Liver (tissue), 9 donors: ENCODE data around the gene CNIH3. TPM values are rescaled to one million over a fixed set of nuclear protein-coding genes. Genes with fewer than 3 reads are reported as not detected.

Experiments
- DNase-seq: peaks from one replicate; pipeline ENCODE4 v3.0.0-alpha.2; 2017; ENCODE audit warnings: low spot score
- H3K27ac ChIP-seq, 2 donors: one replicate each; pipeline ENCODE4 v1.7.0; 2013; ENCODE audit warnings: inconsistent platforms in 2 of 2, low read length in 2 of 2, control low read depth in 1 of 2, low read depth in 1 of 2, mild to moderate bottlenecking in 1 of 2
- H3K27me3 ChIP-seq, 4 donors: one replicate each; pipeline versions ENCODE4 v1.6.1 to v1.7.0; 2013; ENCODE audit warnings: low read length in 3 of 4, inconsistent platforms in 1 of 4, mild to moderate bottlenecking in 1 of 4, moderate library complexity in 1 of 4; ENCODE audit not compliant: control insufficient read depth in 4 of 4, insufficient read depth in 4 of 4
- H3K36me3 ChIP-seq, 4 donors: one replicate each; pipeline versions ENCODE4 v1.6.1 to v1.7.0; 2013; ENCODE audit warnings: low read length in 3 of 4, mild to moderate bottlenecking in 3 of 4, low read depth in 1 of 4, moderate library complexity in 1 of 4; ENCODE audit not compliant: control insufficient read depth in 4 of 4, insufficient read depth in 3 of 4
- H3K4me1 ChIP-seq, 4 donors: one replicate each; pipeline versions ENCODE4 v1.6.1 to v1.7.0; 2013; ENCODE audit warnings: low read length in 3 of 4, mild to moderate bottlenecking in 3 of 4, moderate library complexity in 1 of 4; ENCODE audit not compliant: control insufficient read depth in 4 of 4, insufficient read depth in 4 of 4
- H3K4me3 ChIP-seq, 3 donors: one replicate each; pipeline versions ENCODE4 v1.6.1 to v1.7.0; 2013; ENCODE audit warnings: low read length in 3 of 3, control low read depth in 1 of 3, low read depth in 1 of 3, mild to moderate bottlenecking in 1 of 3
- H3K9ac ChIP-seq, 2 donors: one replicate each; pipeline ENCODE4 v1.7.0; 2013; ENCODE audit warnings: low read length in 2 of 2, mild to moderate bottlenecking in 2 of 2, moderate library complexity in 2 of 2, control low read depth in 1 of 2, low read depth in 1 of 2
- H3K9me3 ChIP-seq, 4 donors: one replicate each; pipeline versions ENCODE4 v1.6.1 to v1.7.0; 2013; ENCODE audit warnings: low read length in 3 of 4; ENCODE audit not compliant: control insufficient read depth in 4 of 4
- CTCF ChIP-seq: fragments of 150-350 bp; IDR thresholded peaks from 2 replicates; pipeline ENCODE4 v1.5.1; 2017; ENCODE audit warnings: improper control_type of control experiment, low read depth, low read length; ENCODE audit not compliant: missing input control
- EGR1 ChIP-seq, 2 donors: IDR thresholded peaks; 2 replicates each; pipeline ENCODE4 v1.6.1; 2016 to 2018; ENCODE audit warnings: antibody characterized with exemption in 2 of 2, low read depth in 2 of 2
- FOXA1 ChIP-seq: IDR thresholded peaks from 2 replicates; pipeline ENCODE4 v1.6.1; 2016; ENCODE audit warnings: antibody characterized with exemption
- FOXA2 ChIP-seq: IDR thresholded peaks from 2 replicates; pipeline ENCODE4 v1.6.1; 2016; ENCODE audit warnings: antibody characterized with exemption
- HNF4G ChIP-seq: IDR thresholded peaks from 2 replicates; pipeline ENCODE4 v1.6.1; 2016; ENCODE audit warnings: antibody characterized with exemption
- MAX ChIP-seq: IDR thresholded peaks from 2 replicates; pipeline ENCODE4 v1.6.1; 2016; ENCODE audit warnings: antibody characterized with exemption
- RAD21 ChIP-seq, 2 donors: IDR thresholded peaks; 2 replicates each; pipeline ENCODE4 v1.6.1; 2016; ENCODE audit warnings: antibody characterized with exemption in 2 of 2, mild to moderate bottlenecking in 2 of 2
- REST ChIP-seq: IDR thresholded peaks from 2 replicates; pipeline ENCODE4 v1.6.1; 2016; ENCODE audit warnings: antibody characterized with exemption, mild to moderate bottlenecking
- RXRA ChIP-seq, 2 donors: IDR thresholded peaks; 2 replicates each; pipeline ENCODE4 v1.6.1; 2017 to 2018; ENCODE audit warnings: antibody characterized with exemption in 2 of 2, mild to moderate bottlenecking in 1 of 2
- YY1 ChIP-seq: IDR thresholded peaks from 2 replicates; pipeline ENCODE4 v1.6.1; 2016; ENCODE audit warnings: antibody characterized with exemption, mild to moderate bottlenecking
- ZBTB33 ChIP-seq: IDR thresholded peaks from 2 replicates; pipeline ENCODE4 v1.6.1; 2016; ENCODE audit warnings: antibody characterized with exemption
- WGBS: extraction: QIAGEN DNeasy Blood & Tissue Kit; methylation state at CpG from one replicate; pipeline ENCODE4 v1.1.7; 2013; 5-methylcytosine and 5-hydroxymethylcytosine counted together
- polyA plus RNA-seq, 2 donors: library from polyadenylated mRNA; stranded (reverse) in 1 of 2; unstranded in 1 of 2; fragments of 200-250 nt in 1 of 2; fragments of >200 nt in 1 of 2; fragmentation: Nextera tagmentation in 1 of 2; extraction: Ambion mirVana in 1 of 2; gene quantifications; one replicate each; pipeline versions ENCODE4 v1.2.1 to v1.2.3, GENCODE V29; 2013 to 2015
- total RNA-seq, 2 donors: library from RNA; depleted of rRNA; stranded (reverse); fragments of >200 nt; gene quantifications; one replicate each; pipeline ENCODE4 v1.2.3, GENCODE V29; 2014
- TF ChIP-seq, protein P1 (sequence below): IDR thresholded peaks from 2 replicates; pipeline ENCODE4 v1.6.1; 2016; ENCODE audit warnings: antibody characterized with exemption
- donor health status: healthy.
- donor health status: healthy.
- donor health status: healthy.
- donor health status: healthy.
- donor health status: healthy.

Gene CNIH3
- total and polyA plus RNA-seq, 4 donors: 0.39 to 1.0 (median 0.93) TPM

- Histone ChIP-seq H3K36me3 (no peaks in the 10 kb centered on the region), H3K9ac (no peak overlapping the region), H3K9me3 (no peaks in the 10 kb centered on the region), H3K27me3 (no peaks in the 10 kb centered on the region), H3K4me1 (no peaks in the 10 kb centered on the region), H3K4me3 (no peak overlapping the region), H3K27ac (no peak overlapping the region)
- TF ChIP-seq RAD21 (IDR thresholded peaks at IDR 0.05): peak; percentile 59 to 72
- peak; percentile 31 for TF ChIP-seq CTCF
- no peak for TF ChIP-seq RXRA (IDR thresholded peaks at IDR 0.05)
- no peak for DNase-seq
- 85% methylated on average over 4 of the region's 4 CpGs for WGBS
These were observed 84.9 kb downstream of the CNIH3 start for GRCh38 chr1:224700918-224701531.

GRCh38 chr1:224703702-224704101 is 87.6 kb downstream of the CNIH3 start:
- no peak overlapping the region for H3K27ac ChIP-seq
- H3K9me3 ChIP-seq: no peaks in the 10 kb centered on the region
- no peak overlapping the region for H3K4me3 ChIP-seq
- peaks cover 0 to 9% (median 3%) of the 10 kb centered on the region in 4 donors for H3K4me1 ChIP-seq
- no peaks in the 10 kb centered on the region for H3K36me3 ChIP-seq
- 88% methylated on average over 7 of the region's 7 CpGs for WGBS
- DNase-seq: no peak
- no peak overlapping the region for H3K9ac ChIP-seq
- no peaks in the 10 kb centered on the region for H3K27me3 ChIP-seq
- TF ChIP-seq FOXA1: no peak
- TF ChIP-seq FOXA2: no peak
- TF ChIP-seq RAD21 (IDR thresholded peaks at IDR 0.05): no peak
- TF ChIP-seq EGR1 (IDR thresholded peaks at IDR 0.05; ENCODE audit: low read depth in 2 of 2): no peak
- no peak for TF ChIP-seq REST
- TF ChIP-seq ZBTB33: no peak
- no peak for TF ChIP-seq HNF4G
- TF ChIP-seq, protein P1, sequence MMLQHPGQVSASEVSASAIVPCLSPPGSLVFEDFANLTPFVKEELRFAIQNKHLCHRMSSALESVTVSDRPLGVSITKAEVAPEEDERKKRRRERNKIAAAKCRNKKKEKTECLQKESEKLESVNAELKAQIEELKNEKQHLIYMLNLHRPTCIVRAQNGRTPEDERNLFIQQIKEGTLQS: no peak
- no peak for TF ChIP-seq MAX
- no peak for TF ChIP-seq RXRA (IDR thresholded peaks at IDR 0.05)
- TF ChIP-seq YY1: no peak
